ENCODE data around the gene RGS9. TPM values are rescaled to one million over a fixed set of nuclear protein-coding genes. Genes with fewer than 3 reads are reported as not detected.
A peak's percentile ranks its signal among the peaks of the same experiment; 100 is the strongest.

The RGS9 gene
- total and polyA plus RNA-seq, 4 donors, result 2.1 to 10.6 (median 3.3) TPM

DNA sequence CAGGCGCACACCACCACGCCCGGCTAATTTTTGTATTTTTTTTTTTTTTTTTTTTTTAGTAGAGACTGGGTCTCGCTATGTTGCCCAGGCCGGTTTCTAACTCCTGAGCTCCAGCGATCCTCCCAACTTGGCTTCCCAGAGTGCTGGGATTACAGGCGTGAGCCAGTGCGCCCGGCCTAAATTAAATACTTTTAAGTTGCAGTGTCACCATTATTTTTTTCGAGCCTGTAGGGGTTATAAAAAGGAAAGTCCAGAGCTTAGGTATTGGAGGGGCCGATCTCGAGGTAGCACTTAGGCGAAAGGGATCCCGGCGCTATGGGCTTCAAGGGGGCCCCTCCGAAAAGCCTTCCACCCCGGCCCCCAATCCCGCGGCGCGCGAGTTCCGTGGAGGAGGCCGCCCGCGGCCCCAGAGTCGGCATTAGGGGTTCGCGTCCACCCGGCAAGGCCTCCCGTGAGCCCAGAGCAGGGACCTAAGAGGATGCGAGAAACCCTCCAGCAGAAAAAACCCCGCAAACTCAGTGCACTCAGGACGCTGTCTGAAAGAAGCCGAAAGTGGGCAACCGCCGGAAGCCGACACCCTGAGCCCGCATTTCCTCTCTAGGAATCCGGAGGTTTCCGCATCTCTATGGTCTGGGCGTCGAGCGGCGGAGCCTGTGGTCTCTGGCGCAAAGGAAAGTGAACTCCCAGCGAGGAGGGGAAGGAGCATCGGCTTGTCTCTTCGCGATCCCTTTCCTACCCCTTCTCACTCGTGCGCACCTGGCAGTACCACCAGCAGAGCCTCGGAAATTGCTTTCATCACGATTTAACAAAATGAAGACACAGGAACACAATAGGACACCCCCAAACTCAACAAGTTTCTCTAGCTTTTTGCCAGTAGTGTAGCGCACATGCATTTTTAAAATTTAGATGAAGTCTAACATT is 14.1 kb upstream of the RGS9 start:
- peak; percentile 91 to 96 (median 95) for DNase-seq
- Histone ChIP-seq H3K9me3 (ENCODE audit: control insufficient read depth in 4 of 4, insufficient read depth in 3 of 4, low read length in 3 of 4) (peaks cover 0 to 2% (median 0%) of the 10 kb centered on the region in 4 donors), H3K4me1 (ENCODE audit: control insufficient read depth in 5 of 5, insufficient read depth in 5 of 5, low read length in 5 of 5) (peaks cover 0 to 8% (median 0%) of the 10 kb centered on the region in 5 donors), H3K27me3 (ENCODE audit: control insufficient read depth in 3 of 3, insufficient read depth in 3 of 3, low read length in 2 of 3) (peaks cover 0 to under 1% (median 0%) of the 10 kb centered on the region in 3 donors), H3K27ac (ENCODE audit: low read depth in 1 of 2, low read length in 1 of 2) (peak overlapping the region; percentile 89 to 95), H3K36me3 (ENCODE audit: control insufficient read depth in 4 of 4, insufficient read depth in 4 of 4, low read length in 4 of 4) (no peaks in the 10 kb centered on the region), H3K4me3 (peak overlapping the region; percentile 54), H3K9ac (ENCODE audit: insufficient read depth in 1 of 2, low read length in 2 of 2) (peak overlapping the region in 1 of 2 donors; percentile 78)
- 9% methylated on average over 54 to 55 of the region's 55 CpGs for WGBS, 2 donors
- no peak for TF ChIP-seq CTCF (IDR thresholded peaks at IDR 0.05; ENCODE audit: control extremely low read depth, extremely low read depth)
- ATAC-seq (ENCODE audit: insufficient read depth, low FRiP score), result peak; percentile 89

- Histone ChIP-seq H3K9me3 (ENCODE audit: control insufficient read depth in 4 of 4, insufficient read depth in 3 of 4, low read length in 3 of 4) (peaks cover 0 to 1% (median 0%) of the 10 kb centered on the region in 4 donors), H3K27me3 (ENCODE audit: control insufficient read depth in 3 of 3, insufficient read depth in 3 of 3, low read length in 2 of 3) (peaks cover 0 to 3% (median 0%) of the 10 kb centered on the region in 3 donors), H3K9ac (ENCODE audit: insufficient read depth in 1 of 2, low read length in 2 of 2) (peak overlapping the region in 1 of 2 donors; percentile 78), H3K27ac (ENCODE audit: low read depth in 1 of 2, low read length in 1 of 2) (peak overlapping the region in 1 of 2 donors; percentile 95), H3K4me3 (no peak overlapping the region), H3K4me1 (ENCODE audit: control insufficient read depth in 5 of 5, insufficient read depth in 5 of 5, low read length in 5 of 5) (peaks cover 0 to 8% (median 0%) of the 10 kb centered on the region in 5 donors), H3K36me3 (ENCODE audit: control insufficient read depth in 4 of 4, insufficient read depth in 4 of 4, low read length in 4 of 4) (no peaks in the 10 kb centered on the region)
- DNase-seq, result no peak
- TF ChIP-seq CTCF (IDR thresholded peaks at IDR 0.05; ENCODE audit: control extremely low read depth, extremely low read depth), result no peak
- no peak for ATAC-seq (ENCODE audit: insufficient read depth, low FRiP score)
- 65 to 83% methylated on average over 9 of the region's 9 CpGs for WGBS, 2 donors
These were observed 13.2 kb upstream of the RGS9 start for GRCh38 chr17:65123757-65124675.

DNA sequence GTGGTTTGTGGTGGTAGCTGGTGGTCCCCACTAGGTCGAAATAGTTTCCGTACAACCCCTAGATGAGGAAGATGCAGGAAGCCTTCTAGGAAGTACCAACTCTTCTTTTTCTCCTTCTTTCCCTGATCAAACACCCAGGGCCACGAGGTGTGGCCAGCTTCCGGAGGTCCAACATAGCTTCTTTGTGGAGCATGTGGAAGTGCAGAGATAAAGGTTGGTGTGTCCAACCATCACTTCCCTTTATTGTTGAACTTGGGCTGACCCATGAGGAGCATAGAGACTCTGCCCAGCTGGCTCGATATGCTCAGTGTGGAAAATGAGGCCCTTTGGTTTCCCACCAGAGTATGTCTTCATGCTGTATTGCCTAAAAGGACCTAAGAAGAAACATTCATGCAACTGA is 6.3 kb upstream of the RGS9 start:
- no peaks in the 10 kb centered on the region for H3K36me3 ChIP-seq (ENCODE audit: control insufficient read depth in 4 of 4, insufficient read depth in 4 of 4, low read length in 4 of 4)
- DNase-seq, result no peak
- 14 to 39% methylated on average over 5 of the region's 5 CpGs for WGBS, 2 donors
- H3K4me3 ChIP-seq, result no peak overlapping the region
- H3K9me3 ChIP-seq (ENCODE audit: control insufficient read depth in 4 of 4, insufficient read depth in 3 of 4, low read length in 3 of 4), result no peaks in the 10 kb centered on the region
- no peak overlapping the region for H3K27ac ChIP-seq (ENCODE audit: low read depth in 1 of 2, low read length in 1 of 2)
- TF ChIP-seq CTCF (IDR thresholded peaks at IDR 0.05; ENCODE audit: control extremely low read depth, extremely low read depth), result no peak
- no peaks in the 10 kb centered on the region for H3K4me1 ChIP-seq (ENCODE audit: control insufficient read depth in 5 of 5, insufficient read depth in 5 of 5, low read length in 5 of 5)
- H3K9ac ChIP-seq (ENCODE audit: insufficient read depth in 1 of 2, low read length in 2 of 2), result no peak overlapping the region
- ATAC-seq (ENCODE audit: insufficient read depth, low FRiP score), result peak; percentile 27
- H3K27me3 ChIP-seq (ENCODE audit: control insufficient read depth in 3 of 3, insufficient read depth in 3 of 3, low read length in 2 of 3), result peaks cover 0 to 3% (median 0%) of the 10 kb centered on the region in 3 donors

Measured in lung (tissue), 12 donors.